Gastrocnemius medialis (tissue), 4 donors: ENCODE data around the gene SLC6A4. TPM values are rescaled to one million over a fixed set of nuclear protein-coding genes. Genes with fewer than 3 reads are reported as not detected.

Experiments
- ATAC-seq, 2 donors: fragments of 150-250 bp; one replicate each; pipeline ENCODE4 v1.9.1; 2016
- DNase-seq, 2 donors: peaks; one replicate each; pipeline ENCODE4 v3.0.0-alpha.2; 2019
- H3K27ac ChIP-seq, 4 donors: fragments of 200-600 bp; sonication (generic); 1 replicate in 1 of 4; 2 replicates in 3 of 4; pipeline ENCODE4 v1.5.1; 2016 to 2018; ENCODE audit warnings: mild to moderate bottlenecking in 2 of 4, moderate library complexity in 1 of 4
- H3K27me3 ChIP-seq, 3 donors: fragments of 200-600 bp; sonication (generic) in 2 of 3; 1 replicate in 1 of 3; 2 replicates in 2 of 3; pipeline versions ENCODE4 v1.5.1 to v1.6.0; 2016 to 2019; ENCODE audit warnings: mild to moderate bottlenecking in 1 of 3, moderate library complexity in 1 of 3
- H3K36me3 ChIP-seq, 2 donors: fragments of 200-600 bp; sonication (generic) in 1 of 2; one replicate each; pipeline ENCODE4 v1.5.1; 2017 to 2018
- H3K4me1 ChIP-seq, 2 donors: fragments of 200-600 bp; sonication (generic) in 1 of 2; one replicate each; pipeline ENCODE4 v1.5.1; 2016 to 2017; ENCODE audit warnings: mild to moderate bottlenecking in 2 of 2
- H3K4me3 ChIP-seq, 4 donors: fragments of 200-600 bp; sonication (generic) in 3 of 4; 1 replicate in 1 of 4; 2 replicates in 3 of 4; pipeline ENCODE4 v1.5.1; 2016 to 2019; ENCODE audit warnings: mild to moderate bottlenecking in 2 of 4
- H3K9me3 ChIP-seq, 3 donors: fragments of 200-600 bp; sonication (generic) in 2 of 3; 1 replicate in 1 of 3; 2 replicates in 2 of 3; pipeline ENCODE4 v1.5.1; 2016 to 2019
- POLR2A ChIP-seq, 2 donors: fragments of 450-650 bp; IDR thresholded peaks; one replicate each; pipeline ENCODE4 v1.6.1; 2017; ENCODE audit warnings: antibody characterized with exemption in 2 of 2, mild to moderate bottlenecking in 2 of 2, moderate library complexity in 2 of 2
- in situ Hi-C, 4 donors: fragments of 200-750 bp; cut with MboI; loops; one replicate each; pipeline versions ENCODE4 v1.15.0 to v1.8.0; 2017; ENCODE audit warnings: low sequenced_read_pairs in 4 of 4
- intact Hi-C: fragments of 100-400 bp; cut with DNase I; formaldehyde crosslinking; loops from one replicate; pipeline ENCODE4 v1.15.1; 2023; ENCODE audit warnings: low total_unique reads
- total RNA-seq, 4 donors: library from RNA; depleted of rRNA; stranded (reverse); fragments of >200 nt; gene quantifications; one replicate each; pipeline versions ENCODE4 v1.1.0 to v1.2.3, GENCODE V29; 2016
- TF ChIP-seq, protein P1 (sequence below), 5 experiments: fragments of 450-650 bp in 3 of 5; fragments of 200-600 bp in 2 of 5; sonication (generic) in 2 of 5; IDR thresholded peaks in 4 of 5; conservative IDR thresholded peaks in 1 of 5; 1 replicate in 4 of 5; 2 replicates in 1 of 5; pipeline ENCODE4 v1.5.1; 2016 to 2019; ENCODE audit warnings: antibody characterized with exemption in 5 of 5, mild to moderate bottlenecking in 3 of 5, moderate library complexity in 3 of 5

SLC6A4 gene
- total RNA-seq, 4 donors from 2014 or later, result 0.35 to 0.46 TPM; not detected in 2

DNA sequence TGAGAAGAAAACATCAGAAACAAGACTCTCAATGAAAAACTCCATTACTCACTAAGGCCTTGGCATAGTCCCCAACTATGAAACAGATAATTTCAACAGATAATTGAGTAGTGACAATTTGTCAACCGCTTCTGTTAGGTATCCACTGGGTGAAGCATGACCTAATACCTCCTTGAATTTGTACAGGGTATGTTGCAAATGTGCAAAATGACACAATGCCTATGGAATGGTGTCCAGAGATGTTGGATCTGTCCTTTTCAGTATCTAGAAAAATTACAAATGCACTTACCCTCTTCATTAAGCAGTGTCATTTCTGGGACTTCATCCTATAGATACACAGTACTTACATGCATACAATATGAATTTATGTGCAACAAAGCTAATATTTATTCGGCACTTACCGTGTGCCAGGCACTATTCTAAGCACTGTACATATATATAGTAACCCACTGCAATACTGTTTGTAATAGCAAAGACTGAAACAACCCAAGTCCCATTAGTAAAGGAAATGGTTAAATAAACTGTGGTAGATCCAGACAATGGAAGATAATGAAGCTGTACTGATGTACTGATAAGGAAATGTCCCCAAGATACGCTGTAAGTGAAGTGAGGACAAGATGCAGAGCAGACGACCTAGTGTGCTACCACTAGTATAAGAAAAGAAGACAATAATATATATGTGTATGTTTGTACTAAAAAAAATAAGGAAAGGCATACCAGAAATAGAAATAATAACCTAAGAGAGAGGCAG, 21.4 kb upstream of the SLC6A4 start:
- Histone ChIP-seq H3K9me3 (no peaks in the 10 kb centered on the region), H3K27ac (no peak overlapping the region), H3K27me3 (no peaks in the 10 kb centered on the region), H3K4me1 (peaks cover 14 to 15% of the 10 kb centered on the region in 2 donors), H3K4me3 (no peak overlapping the region), H3K36me3 (peaks cover 0 to 17% of the 10 kb centered on the region in 2 donors)
- TF ChIP-seq, protein P1, sequence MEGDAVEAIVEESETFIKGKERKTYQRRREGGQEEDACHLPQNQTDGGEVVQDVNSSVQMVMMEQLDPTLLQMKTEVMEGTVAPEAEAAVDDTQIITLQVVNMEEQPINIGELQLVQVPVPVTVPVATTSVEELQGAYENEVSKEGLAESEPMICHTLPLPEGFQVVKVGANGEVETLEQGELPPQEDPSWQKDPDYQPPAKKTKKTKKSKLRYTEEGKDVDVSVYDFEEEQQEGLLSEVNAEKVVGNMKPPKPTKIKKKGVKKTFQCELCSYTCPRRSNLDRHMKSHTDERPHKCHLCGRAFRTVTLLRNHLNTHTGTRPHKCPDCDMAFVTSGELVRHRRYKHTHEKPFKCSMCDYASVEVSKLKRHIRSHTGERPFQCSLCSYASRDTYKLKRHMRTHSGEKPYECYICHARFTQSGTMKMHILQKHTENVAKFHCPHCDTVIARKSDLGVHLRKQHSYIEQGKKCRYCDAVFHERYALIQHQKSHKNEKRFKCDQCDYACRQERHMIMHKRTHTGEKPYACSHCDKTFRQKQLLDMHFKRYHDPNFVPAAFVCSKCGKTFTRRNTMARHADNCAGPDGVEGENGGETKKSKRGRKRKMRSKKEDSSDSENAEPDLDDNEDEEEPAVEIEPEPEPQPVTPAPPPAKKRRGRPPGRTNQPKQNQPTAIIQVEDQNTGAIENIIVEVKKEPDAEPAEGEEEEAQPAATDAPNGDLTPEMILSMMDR (IDR thresholded peaks at IDR 0.05 in 4 of 5, conservative IDR thresholded peaks at IDR 0.05 in 1 of 5), result no peak
- TF ChIP-seq POLR2A (IDR thresholded peaks at IDR 0.05), result no peak
- intact Hi-C loops, result no loop called here
- in situ Hi-C loops, result no loop called here
- no peak for DNase-seq
- ATAC-seq, result no peak

DNA sequence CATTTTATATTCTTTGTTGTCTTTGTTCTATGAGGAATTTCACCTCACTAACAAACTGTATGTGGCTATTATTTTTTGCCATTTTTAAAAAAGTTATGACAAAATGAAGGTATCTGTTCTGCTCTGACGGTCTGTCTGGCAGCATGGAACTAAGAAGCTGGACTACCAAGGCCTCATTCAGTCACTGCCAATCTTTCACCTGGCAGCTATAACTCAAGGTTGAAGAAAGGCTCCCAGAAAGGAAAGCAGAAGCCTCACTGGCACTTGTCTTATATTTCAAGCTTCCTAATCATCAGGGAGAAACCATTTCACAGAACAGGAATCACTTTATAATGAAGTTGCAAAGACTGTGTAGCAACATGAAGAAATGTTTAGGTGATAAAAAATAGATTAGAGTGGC, 18.7 kb upstream of the SLC6A4 start:
- in situ Hi-C loops, result no loop called here

DNA sequence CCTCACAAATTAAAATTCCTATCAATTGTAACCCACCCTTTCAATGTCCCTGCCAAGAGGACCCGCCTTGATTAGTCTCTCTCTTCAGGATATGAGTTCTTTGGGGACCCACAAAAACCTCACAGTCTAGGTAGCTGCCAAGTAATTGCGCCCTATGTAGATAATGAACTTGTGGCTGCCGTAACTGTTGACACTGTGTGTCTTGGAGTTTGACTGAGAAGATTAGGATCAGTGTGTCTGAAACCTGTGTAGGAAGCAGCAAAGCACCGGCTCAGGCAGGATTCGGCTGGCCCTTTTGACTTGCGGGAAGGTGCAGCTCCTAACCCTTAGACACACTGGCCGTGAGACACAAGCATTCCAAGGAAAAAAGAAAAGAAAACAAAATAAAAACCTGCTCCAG, 17.8 kb upstream of the SLC6A4 start:
- intact Hi-C loops, result no loop called here
- Histone ChIP-seq H3K27me3 (no peaks in the 10 kb centered on the region), H3K9me3 (no peaks in the 10 kb centered on the region), H3K36me3 (peaks cover 0 to 13% of the 10 kb centered on the region in 2 donors), H3K4me3 (no peak overlapping the region), H3K4me1 (peaks cover 14 to 22% of the 10 kb centered on the region in 2 donors), H3K27ac (no peak overlapping the region)
- no peak for ATAC-seq
- DNase-seq, result no peak
- in situ Hi-C loops, result no loop called here
- TF ChIP-seq, protein P1 (IDR thresholded peaks at IDR 0.05 in 4 of 5, conservative IDR thresholded peaks at IDR 0.05 in 1 of 5), result no peak
- TF ChIP-seq POLR2A (IDR thresholded peaks at IDR 0.05), result no peak

More for the DNA sequence above, 18.7 kb upstream of the SLC6A4 start:
- Histone ChIP-seq H3K27ac (no peak overlapping the region), H3K9me3 (no peaks in the 10 kb centered on the region), H3K36me3 (peaks cover 0 to 4% of the 10 kb centered on the region in 2 donors), H3K27me3 (no peaks in the 10 kb centered on the region), H3K4me1 (peaks cover 14 to 15% of the 10 kb centered on the region in 2 donors), H3K4me3 (no peak overlapping the region)
- intact Hi-C loops, result no loop called here
- DNase-seq (peak; percentile 40 to 50), ATAC-seq (peak; percentile 94 to 98)
- TF ChIP-seq POLR2A (IDR thresholded peaks at IDR 0.05), result no peak
- TF ChIP-seq, protein P1 (IDR thresholded peaks at IDR 0.05 in 4 of 5, conservative IDR thresholded peaks at IDR 0.05 in 1 of 5), result no peak

DNA sequence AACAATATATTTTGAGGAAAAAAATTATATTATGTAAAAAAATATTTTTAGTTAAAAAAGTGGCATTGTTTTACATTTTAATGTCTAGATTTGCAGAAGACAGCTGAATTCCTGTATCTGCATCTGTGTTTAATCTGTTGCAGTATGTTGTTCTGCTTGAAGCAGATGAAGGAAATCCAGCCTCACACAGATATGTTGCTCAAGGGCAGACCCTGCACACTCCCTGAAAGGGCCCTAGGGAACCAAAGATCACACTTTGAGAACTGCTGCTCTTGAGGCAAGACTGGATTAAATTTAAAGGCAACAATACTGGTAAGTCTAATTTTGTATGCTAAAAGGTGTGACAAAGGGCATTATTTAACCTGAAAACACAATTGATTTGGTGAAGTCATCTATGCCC, 16.4 kb upstream of the SLC6A4 start:
- H3K4me1 ChIP-seq, result peaks cover 14 to 22% of the 10 kb centered on the region in 2 donors
- intact Hi-C loops, result no loop called here
- H3K9me3 ChIP-seq, result no peaks in the 10 kb centered on the region
- no peak overlapping the region for H3K4me3 ChIP-seq
- no peak for ATAC-seq
- no peak for TF ChIP-seq POLR2A (IDR thresholded peaks at IDR 0.05)
- TF ChIP-seq, protein P1 (IDR thresholded peaks at IDR 0.05 in 4 of 5, conservative IDR thresholded peaks at IDR 0.05 in 1 of 5), result no peak
- peaks cover 0 to 17% of the 10 kb centered on the region in 2 donors for H3K36me3 ChIP-seq
- DNase-seq, result no peak
- no peak overlapping the region for H3K27ac ChIP-seq
- in situ Hi-C loops, result no loop called here
- H3K27me3 ChIP-seq, result no peaks in the 10 kb centered on the region
